LNCaP clone FGC (cell line): ENCODE results near the gene MRTFA.

Experiments used
- DNase-seq: peaks from one replicate; pipeline ENCODE4 v3.0.0-alpha.2; 2011; ENCODE audit warnings: low read depth
- H3K4me3 ChIP-seq: 2 replicates; pipeline ENCODE4 v1.5.1; 2011; ENCODE audit warnings: mild to moderate bottlenecking, low read depth, low read length, control low read depth
- CTCF ChIP-seq: IDR thresholded peaks from 2 replicates; pipeline ENCODE4 v1.5.1; 2012; ENCODE audit warnings: mild to moderate bottlenecking; ENCODE audit not compliant: control insufficient read depth, insufficient read depth; ENCODE audit errors: extremely low read depth

Gene MRTFA

DNA sequence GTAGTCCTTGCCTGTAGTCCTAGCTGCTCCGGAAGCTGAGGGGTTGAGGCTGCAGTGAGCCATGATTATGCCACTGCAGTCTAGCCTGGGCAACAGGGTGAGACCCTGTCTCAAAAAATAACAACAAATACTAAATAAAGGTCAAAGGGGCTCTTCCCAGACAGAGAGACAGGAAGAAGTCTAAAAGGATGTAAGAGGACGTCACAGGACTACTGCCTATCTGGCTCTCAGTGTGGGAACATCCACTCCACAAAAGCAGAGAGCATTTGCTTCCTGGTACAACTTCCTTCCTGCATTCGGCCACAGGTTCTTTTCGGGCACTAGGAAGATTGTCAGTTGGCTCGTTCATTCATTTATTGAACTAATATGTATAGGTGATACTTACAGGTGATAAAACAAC is 155.5 kb downstream of the MRTFA start:
- no peak for TF ChIP-seq CTCF
- no peak for DNase-seq
- H3K4me3 ChIP-seq: no peak overlapping the region

GRCh38 chr22:40479887-40480538 is 156.5 kb downstream of the MRTFA start:
- no peak for TF ChIP-seq CTCF
- DNase-seq: no peak
- no peak overlapping the region for H3K4me3 ChIP-seq

- DNase-seq: no peak
- TF ChIP-seq CTCF: peak; percentile 5; the same call in 1 of the 2 replicates
- no peak overlapping the region for H3K4me3 ChIP-seq
These were observed 157.3 kb downstream of the MRTFA start for GRCh38 chr22:40479126-40479800.

DNA sequence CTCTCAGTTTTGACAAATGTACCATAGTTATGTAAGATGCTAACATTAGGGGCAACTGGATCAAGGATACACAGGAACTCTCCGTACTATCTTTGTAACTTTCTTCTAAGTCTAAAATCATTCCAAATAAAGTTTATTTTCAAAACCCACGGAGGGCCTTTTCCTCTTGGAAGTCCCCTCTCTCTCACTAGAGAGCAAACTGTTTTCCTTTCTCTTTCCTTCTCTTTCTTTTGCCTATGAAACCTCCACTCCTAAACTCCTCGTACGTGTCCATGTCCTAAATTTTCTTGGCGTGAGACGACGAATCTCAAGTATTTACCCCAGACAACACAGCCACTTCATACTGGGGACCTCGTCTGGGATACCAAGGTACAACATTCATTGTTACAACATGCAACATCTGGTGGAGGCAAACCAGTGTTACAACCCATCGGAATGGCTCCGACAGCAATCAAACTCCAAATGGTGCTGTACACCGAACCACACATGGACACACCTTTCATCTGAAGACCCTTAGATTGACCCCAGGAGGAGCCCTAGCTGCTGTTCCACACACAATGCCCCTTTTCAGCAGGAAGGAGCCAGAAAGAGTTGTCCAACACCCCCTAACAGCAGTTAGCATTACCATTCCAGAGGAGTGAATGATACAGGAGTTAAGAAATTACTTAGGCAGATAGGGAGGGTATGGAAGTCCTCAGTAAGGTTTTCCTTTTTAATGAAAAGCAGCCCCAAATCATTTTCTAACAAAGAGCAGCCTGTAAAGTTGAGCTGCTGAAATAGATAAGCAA is 158.0 kb downstream of the MRTFA start:
- no peak for DNase-seq
- no peak for TF ChIP-seq CTCF
- no peak overlapping the region for H3K4me3 ChIP-seq

DNA sequence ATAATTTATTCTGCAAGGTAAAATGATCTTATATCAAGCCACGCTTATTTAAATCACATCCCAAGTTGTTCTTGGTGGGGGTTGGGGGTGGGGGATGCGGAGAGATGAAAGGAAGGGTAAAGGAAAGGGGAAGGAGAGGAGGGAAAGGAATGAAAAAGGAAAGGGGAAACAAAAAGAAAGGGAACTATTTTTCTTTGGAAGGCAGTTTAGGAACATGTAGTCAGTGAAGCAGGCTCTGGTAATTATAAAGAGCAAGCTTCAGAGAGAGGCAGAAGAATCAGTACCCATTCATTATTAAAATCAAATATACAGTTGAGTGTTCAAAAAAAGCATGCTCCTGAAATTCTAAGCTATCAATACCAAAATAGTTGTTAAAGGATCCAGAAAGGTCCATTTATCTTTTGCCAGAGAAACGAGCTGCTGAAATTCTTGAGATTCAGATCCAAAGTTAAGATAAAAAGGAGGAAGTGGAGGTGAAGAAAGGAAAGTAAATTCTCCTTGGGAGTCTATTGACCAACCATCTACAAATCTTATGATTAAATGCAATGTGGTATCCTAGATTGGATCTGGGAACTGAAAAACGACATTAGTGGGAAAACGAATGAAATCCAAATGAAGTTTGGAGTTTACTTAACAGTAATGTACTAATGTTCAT is 158.7 kb downstream of the MRTFA start:
- H3K4me3 ChIP-seq: no peak overlapping the region
- no peak for TF ChIP-seq CTCF
- no peak for DNase-seq

DNA sequence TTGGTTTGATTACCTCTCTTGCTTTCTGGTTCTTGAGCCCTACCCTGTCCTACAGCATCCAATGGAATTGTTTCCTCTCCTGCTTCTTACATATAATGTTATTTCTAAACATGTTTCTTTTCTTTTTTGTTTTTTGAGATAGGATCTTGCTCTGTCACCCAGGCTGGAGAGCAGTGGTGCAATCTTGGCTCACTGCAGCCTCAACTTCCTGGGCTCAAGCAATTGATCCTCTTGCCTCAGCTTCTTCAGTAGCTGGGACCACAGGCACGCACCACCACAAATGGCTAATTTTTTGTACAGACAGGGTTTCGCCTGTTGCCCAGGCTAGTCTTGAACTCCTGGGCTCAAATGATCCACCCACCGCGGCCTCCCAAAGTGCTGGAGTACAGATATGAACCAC is 160.2 kb downstream of the MRTFA start:
- TF ChIP-seq CTCF: no peak
- DNase-seq: no peak
- H3K4me3 ChIP-seq: no peak overlapping the region
